Gastrocnemius medialis (tissue), 4 donors: Measurements from ENCODE around the gene PBX2.

Experiments used
- CTCF ChIP-seq, 5 experiments: fragments of 450-650 bp in 3 of 5; fragments of 200-600 bp in 2 of 5; sonication (generic) in 2 of 5; IDR thresholded peaks in 4 of 5; conservative IDR thresholded peaks in 1 of 5; 1 replicate in 4 of 5; 2 replicates in 1 of 5; pipeline ENCODE4 v1.5.1; 2016 to 2019; ENCODE audit warnings: antibody characterized with exemption in 5 of 5, mild to moderate bottlenecking in 3 of 5, moderate library complexity in 3 of 5
- POLR2A ChIP-seq, 2 donors: fragments of 450-650 bp; IDR thresholded peaks; one replicate each; pipeline ENCODE4 v1.6.1; 2017; ENCODE audit warnings: antibody characterized with exemption in 2 of 2, mild to moderate bottlenecking in 2 of 2, moderate library complexity in 2 of 2

GRCh38 chr6:32176476-32177182 lies 13.4 kb downstream of the PBX2 start:
- TF ChIP-seq CTCF (IDR thresholded peaks at IDR 0.05 in 4 of 5, conservative IDR thresholded peaks at IDR 0.05 in 1 of 5) = no peak
- no peak for TF ChIP-seq POLR2A (IDR thresholded peaks at IDR 0.05)
